HG02973 (cell line): ENCODE measurements around the gene RGPD8.
"Not testable (repeated sequence)": the region's sequence is repeated elsewhere in the genome, so short reads cannot be mapped to it uniquely, and the experiment has no call there.

Experiments
- ATAC-seq: cut with Tn5 transposase; IDR thresholded peaks from one replicate; pipeline ENCODE4 v1.9.1; 2021; ENCODE audit warnings: moderate library complexity; ENCODE audit not compliant: unreplicated experiment

The RGPD8 gene

GRCh38 chr2:112433480-112433879 lies at the start of gene RGPD8:
TSS of gene RGPD8 (minus strand) at chr2:112433645. CDS start at chr2:112433453, 192 bp downstream.
- peak; percentile 96 for ATAC-seq

GRCh38 chr2:112483042-112483473 lies 49.6 kb upstream of the RGPD8 start:
- no peak for ATAC-seq

- ATAC-seq: peak; percentile 2
Measured at GRCh38 chr2:112482309-112483041, 49.0 kb upstream of the RGPD8 start.

DNA sequence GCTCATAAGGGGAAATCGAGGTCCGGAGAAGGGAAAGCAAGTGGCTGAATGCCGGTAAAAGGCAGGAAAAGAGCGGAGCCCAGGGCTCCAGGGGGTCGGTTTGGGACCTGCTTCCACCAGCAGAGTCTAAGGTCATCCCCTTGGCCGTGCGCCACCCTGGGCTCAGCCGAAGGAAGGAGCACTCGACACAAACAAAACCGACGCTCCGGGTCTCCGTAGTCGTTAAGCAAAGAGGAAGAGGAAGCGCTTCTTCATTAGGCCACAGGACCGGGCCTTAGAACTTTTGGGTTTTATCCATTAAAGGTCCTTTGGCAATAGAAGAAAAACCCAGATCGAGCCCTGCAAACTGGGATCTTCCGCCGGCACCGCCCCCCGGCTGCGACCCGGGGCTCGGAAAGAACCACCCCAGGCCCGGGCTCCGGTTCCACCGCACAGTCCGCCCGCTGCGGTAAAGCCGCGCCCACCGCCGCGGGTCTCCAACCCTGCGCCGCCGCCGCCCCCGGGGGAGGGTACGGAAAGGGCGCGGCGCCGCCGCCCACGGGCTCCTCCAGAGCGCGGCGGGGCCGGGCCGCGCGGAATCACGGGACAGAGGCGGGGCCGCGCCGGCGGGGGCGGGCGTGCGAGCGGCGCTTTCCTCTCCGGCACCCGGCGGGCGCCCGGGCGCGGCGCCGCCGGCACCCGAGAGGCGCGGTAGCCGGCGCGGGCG lies 48.2 kb upstream of the RGPD8 start, which contains the start of gene TTL:
Gene TTL, plus strand, starts transcription at position 629 of the 706 bp plus-strand sequence. CDS start 189 bp downstream, outside the sequence.
- peak; percentile 69 for ATAC-seq

GRCh38 chr2:112481050-112481527 lies 47.6 kb upstream of the RGPD8 start:
- ATAC-seq: peak; percentile 60

- no peak for ATAC-seq
Measured at GRCh38 chr2:112480530-112481049, 47.1 kb upstream of the RGPD8 start.

DNA sequence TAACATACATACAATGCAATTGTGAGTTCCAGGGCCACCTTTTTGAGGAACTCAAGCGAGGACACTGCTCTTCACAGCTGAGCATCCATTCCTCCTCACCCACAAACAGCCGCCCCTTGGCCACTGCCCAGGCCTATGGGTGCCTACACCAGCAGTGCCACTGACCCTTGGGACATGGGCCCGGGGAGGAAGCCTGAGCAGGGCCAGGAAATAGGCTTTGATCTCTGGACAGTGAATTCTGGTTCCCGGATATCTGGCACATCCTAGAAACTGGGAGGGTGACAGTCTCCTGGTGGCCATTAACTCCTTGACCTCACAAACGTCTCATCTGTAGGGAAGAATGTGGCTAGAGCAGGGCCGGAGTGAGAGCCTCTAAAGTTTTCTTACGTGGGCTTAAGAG lies 43.0 kb upstream of the RGPD8 start:
- no peak for ATAC-seq

GRCh38 chr2:112474844-112475486 lies 41.5 kb upstream of the RGPD8 start:
- ATAC-seq: no peak

DNA sequence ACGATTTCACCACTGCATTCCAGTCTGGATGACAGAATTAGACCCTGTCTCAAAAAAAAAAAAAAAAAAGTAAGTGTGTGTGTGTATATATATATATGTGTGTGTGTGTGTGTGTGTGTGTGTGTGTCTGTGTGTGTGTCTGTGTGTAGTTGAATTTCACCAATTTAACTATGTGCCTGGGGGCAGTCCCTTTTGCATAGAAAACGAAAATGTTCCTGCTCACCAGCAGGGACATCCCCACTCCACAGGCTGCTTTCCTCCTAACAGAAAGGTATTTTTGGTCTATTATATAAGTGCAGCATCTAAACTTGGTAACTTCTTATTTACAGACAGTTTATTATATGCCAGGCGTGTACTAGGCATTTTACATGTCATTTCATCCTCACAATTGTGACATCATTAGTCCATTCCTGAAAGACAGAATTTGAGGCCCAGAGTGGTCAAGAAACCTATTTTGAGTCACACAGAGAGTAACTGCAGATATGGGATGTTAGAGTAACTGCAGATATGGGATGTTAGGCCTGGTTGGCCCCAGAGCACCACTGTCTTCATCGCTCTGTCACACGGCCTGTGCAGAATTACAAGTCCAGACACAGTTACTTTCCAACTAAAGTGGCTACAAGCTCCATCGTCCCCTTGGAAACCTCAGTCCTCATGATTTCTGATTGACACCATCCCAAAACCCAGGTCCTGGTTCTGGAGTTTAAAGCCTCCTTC lies 39.3 kb upstream of the RGPD8 start:
- ATAC-seq: no peak

DNA sequence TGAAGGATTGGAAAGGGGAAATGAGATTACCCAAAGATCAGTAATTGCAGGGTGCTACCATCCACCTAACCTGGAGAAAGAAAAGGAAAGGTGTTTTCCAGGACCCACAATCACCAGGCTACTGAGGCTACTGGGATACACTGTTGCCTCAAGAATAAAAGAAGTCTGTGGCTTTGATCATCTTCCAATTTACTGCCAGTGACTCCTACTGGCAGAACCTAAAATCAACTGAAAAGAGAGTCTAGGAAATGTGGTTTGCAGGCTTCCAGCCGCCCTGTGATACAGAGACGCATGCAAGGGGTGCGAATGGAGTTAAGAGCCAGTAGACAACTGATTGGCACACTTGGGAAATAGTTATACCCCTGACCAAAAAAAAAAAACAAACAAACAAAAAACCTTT lies 31.9 kb upstream of the RGPD8 start:
- ATAC-seq: no peak

- ATAC-seq: no peak
Measured at GRCh38 chr2:112463256-112463655, 29.8 kb upstream of the RGPD8 start.

- no peak for ATAC-seq
Measured at GRCh38 chr2:112462178-112462577, 28.7 kb upstream of the RGPD8 start.

DNA sequence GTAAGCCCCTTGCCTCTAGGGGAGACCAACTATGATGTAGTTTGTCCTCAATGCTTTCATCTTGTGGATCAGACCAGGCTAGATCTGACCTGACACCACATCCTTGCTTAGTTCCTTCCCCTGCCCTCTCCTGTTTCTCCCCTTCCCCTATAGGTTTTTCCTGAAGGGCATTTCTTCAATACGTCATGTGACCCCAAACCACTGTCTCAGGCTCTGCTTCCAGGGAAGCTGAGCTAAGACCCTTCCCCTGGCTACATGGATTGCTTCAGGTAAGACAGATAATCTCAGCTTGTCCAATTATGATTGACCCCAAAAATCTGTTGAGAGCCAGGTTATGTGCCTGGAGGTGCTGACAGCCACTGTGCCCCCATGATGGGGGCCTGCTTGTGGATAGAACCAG lies 25.9 kb upstream of the RGPD8 start:
- ATAC-seq: no peak

DNA sequence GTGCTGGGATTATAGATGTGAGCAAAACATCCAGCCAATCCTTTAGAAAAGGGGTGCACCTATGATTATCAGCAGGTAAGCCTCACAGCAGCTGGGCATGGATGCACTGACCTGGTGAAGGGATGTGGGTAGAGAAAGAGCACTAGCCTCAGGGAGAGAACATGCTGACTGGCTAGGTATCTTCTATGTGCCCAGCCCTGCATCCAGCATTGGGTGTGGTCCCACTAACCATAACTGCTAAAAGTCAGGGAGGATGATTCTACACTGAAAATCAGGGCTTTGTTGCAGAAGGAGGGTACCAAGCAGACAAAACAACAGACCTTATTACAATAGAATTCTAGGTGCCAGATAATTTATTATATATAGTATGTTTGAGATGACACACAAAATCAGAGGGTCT lies 21.1 kb upstream of the RGPD8 start:
- ATAC-seq: no peak

GRCh38 chr2:112451317-112451716 lies 17.9 kb upstream of the RGPD8 start:
- no peak for ATAC-seq

- ATAC-seq: no peak
Measured at GRCh38 chr2:112449854-112450253, 16.4 kb upstream of the RGPD8 start.

- ATAC-seq: not testable (repeated sequence)
Measured at GRCh38 chr2:112444256-112444655, 10.8 kb upstream of the RGPD8 start.

DNA sequence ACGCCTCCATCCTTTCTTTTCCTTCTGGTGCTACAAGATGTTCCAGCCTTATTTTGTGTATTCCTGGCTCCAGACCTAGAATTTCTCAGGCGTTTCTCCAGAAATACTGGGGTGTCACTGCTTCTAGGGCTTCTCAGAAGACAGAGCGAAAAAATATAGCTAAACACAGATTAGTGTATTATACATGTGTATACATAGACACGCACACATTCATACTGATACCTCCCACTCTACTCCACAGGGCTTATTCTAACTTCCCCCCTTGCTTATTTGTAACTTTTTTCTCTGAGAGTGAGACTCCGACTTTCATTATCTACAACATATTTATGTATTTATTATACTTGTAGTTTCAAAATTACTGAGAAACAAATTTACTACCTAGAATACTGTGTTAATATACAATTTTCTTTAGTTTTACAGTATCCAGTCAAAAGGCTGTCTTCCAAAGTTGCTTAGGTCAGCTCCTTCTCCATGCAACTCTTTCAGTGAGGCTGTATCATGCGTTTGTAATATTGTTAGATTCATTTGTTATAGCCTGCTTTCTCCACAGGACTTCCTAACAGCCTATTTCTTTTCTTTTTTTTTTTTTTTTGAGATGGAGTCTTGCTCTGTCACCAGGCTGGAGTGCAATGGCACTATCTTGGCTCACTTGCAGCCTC lies 5.3 kb upstream of the RGPD8 start:
- not testable (repeated sequence) for ATAC-seq

GRCh38 chr2:112437405-112437831 lies 4.0 kb upstream of the RGPD8 start:
- ATAC-seq: not testable (repeated sequence)

DNA sequence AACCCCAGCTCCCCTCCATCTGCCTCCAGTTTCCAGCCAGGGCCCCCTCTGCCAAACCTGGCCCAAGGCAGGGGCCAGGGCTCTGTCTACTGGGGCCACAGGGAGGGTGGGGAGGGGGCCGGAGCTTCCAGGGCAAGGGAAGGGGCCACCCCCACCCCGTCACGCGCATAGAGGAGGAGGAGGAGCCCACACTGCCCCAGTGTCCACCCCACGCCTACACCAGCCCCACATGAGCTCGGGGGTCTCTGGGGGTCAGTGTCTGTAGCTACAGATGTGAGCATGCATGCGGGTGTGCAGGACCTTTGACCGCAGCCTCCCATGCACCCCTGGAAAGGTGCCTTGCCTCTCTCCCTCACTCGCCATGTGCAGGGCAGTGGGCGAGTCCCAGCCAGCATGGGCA lies 3.5 kb upstream of the RGPD8 start:
- ATAC-seq: not testable (repeated sequence)
